ENCODE measurements around the gene DUSP16.

The DUSP16 gene

GRCh38 chr12:12447837-12448236 is 114.8 kb downstream of the DUSP16 start:
- Histone ChIP-seq H3K9me3 (ENCODE audit: control insufficient read depth, low read length) (no peaks in the 10 kb centered on the region), H3K36me3 (ENCODE audit: control insufficient read depth, insufficient read depth, low read length) (no peaks in the 10 kb centered on the region), H3K9ac (ENCODE audit: low read length) (no peak overlapping the region), H3K27me3 (ENCODE audit: control insufficient read depth, insufficient read depth, low read length) (no peaks in the 10 kb centered on the region), H3K4me1 (ENCODE audit: control insufficient read depth, insufficient read depth, low read length) (peaks cover 31% of the 10 kb centered on the region), H3K4me3 (ENCODE audit: low read length) (no peak overlapping the region)

GRCh38 chr12:12447236-12447635 is 115.4 kb downstream of the DUSP16 start:
- no peak overlapping the region for H3K9ac ChIP-seq (ENCODE audit: low read length)
- H3K4me1 ChIP-seq (ENCODE audit: control insufficient read depth, insufficient read depth, low read length): peaks cover 37% of the 10 kb centered on the region
- H3K36me3 ChIP-seq (ENCODE audit: control insufficient read depth, insufficient read depth, low read length): no peaks in the 10 kb centered on the region
- no peaks in the 10 kb centered on the region for H3K9me3 ChIP-seq (ENCODE audit: control insufficient read depth, low read length)
- no peak overlapping the region for H3K4me3 ChIP-seq (ENCODE audit: low read length)
- no peaks in the 10 kb centered on the region for H3K27me3 ChIP-seq (ENCODE audit: control insufficient read depth, insufficient read depth, low read length)

- H3K4me3 ChIP-seq (ENCODE audit: low read length): no peak overlapping the region
These were observed 115.9 kb downstream of the DUSP16 start for GRCh38 chr12:12446786-12447185.

GRCh38 chr12:12445882-12446181 is 116.8 kb downstream of the DUSP16 start:
- H3K9ac ChIP-seq (ENCODE audit: low read length): no peak overlapping the region
- H3K4me3 ChIP-seq (ENCODE audit: low read length): no peak overlapping the region
- no peaks in the 10 kb centered on the region for H3K36me3 ChIP-seq (ENCODE audit: control insufficient read depth, insufficient read depth, low read length)
- H3K9me3 ChIP-seq (ENCODE audit: control insufficient read depth, low read length): no peaks in the 10 kb centered on the region
- peaks cover 50% of the 10 kb centered on the region for H3K4me1 ChIP-seq (ENCODE audit: control insufficient read depth, insufficient read depth, low read length)
- H3K27me3 ChIP-seq (ENCODE audit: control insufficient read depth, insufficient read depth, low read length): no peaks in the 10 kb centered on the region

More at GRCh38 chr12:12446786-12447185, 115.9 kb downstream of the DUSP16 start:
- Histone ChIP-seq H3K9ac (ENCODE audit: low read length) (no peak overlapping the region), H3K4me1 (ENCODE audit: control insufficient read depth, insufficient read depth, low read length) (peaks cover 41% of the 10 kb centered on the region), H3K27me3 (ENCODE audit: control insufficient read depth, insufficient read depth, low read length) (no peaks in the 10 kb centered on the region), H3K9me3 (ENCODE audit: control insufficient read depth, low read length) (no peaks in the 10 kb centered on the region), H3K36me3 (ENCODE audit: control insufficient read depth, insufficient read depth, low read length) (no peaks in the 10 kb centered on the region)

DNA sequence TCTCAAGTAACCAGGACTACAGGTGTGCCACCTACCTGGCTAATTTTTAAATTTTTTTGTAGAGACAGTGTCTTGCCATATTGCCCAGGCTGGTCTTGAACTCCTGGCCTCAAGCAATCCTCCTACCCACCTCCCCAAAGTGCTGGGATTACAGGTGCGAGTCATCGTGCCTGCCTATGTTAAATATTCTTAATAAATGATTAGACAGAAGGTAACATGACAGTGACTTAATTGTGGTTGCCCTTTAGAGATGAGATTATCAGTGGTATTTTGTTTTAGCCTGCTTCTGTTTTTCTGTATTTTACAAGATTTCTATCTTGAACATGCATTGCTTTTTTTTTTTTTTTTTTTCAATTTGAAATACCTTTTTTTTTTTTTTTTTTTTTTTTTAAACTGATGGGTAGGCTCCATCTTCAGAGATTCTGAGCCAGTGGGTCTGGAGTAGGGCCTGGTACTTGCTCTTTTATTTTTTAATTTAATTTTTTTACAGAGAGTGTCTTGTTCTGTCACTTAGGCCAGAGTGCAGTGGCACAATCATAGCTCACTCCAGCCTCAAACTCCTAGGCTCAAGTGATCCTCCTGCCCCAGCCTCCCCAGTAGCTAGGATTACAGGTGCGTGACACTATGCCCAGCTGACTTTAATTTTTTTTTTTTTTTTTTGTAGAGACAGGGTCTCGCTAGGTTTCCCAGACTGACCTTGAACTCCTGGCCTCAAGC is 117.3 kb downstream of the DUSP16 start:
- Histone ChIP-seq H3K9me3 (ENCODE audit: control insufficient read depth, low read length) (no peaks in the 10 kb centered on the region), H3K27me3 (ENCODE audit: control insufficient read depth, insufficient read depth, low read length) (no peaks in the 10 kb centered on the region), H3K4me3 (ENCODE audit: low read length) (no peak overlapping the region), H3K4me1 (ENCODE audit: control insufficient read depth, insufficient read depth, low read length) (peaks cover 48% of the 10 kb centered on the region), H3K36me3 (ENCODE audit: control insufficient read depth, insufficient read depth, low read length) (no peaks in the 10 kb centered on the region), H3K9ac (ENCODE audit: low read length) (no peak overlapping the region)

GRCh38 chr12:12443431-12443878 is 119.2 kb downstream of the DUSP16 start:
- Histone ChIP-seq H3K9ac (ENCODE audit: low read length) (no peak overlapping the region), H3K4me1 (ENCODE audit: control insufficient read depth, insufficient read depth, low read length) (peaks cover 46% of the 10 kb centered on the region), H3K27me3 (ENCODE audit: control insufficient read depth, insufficient read depth, low read length) (no peaks in the 10 kb centered on the region), H3K36me3 (ENCODE audit: control insufficient read depth, insufficient read depth, low read length) (no peaks in the 10 kb centered on the region), H3K4me3 (ENCODE audit: low read length) (no peak overlapping the region), H3K9me3 (ENCODE audit: control insufficient read depth, low read length) (no peaks in the 10 kb centered on the region)

DNA sequence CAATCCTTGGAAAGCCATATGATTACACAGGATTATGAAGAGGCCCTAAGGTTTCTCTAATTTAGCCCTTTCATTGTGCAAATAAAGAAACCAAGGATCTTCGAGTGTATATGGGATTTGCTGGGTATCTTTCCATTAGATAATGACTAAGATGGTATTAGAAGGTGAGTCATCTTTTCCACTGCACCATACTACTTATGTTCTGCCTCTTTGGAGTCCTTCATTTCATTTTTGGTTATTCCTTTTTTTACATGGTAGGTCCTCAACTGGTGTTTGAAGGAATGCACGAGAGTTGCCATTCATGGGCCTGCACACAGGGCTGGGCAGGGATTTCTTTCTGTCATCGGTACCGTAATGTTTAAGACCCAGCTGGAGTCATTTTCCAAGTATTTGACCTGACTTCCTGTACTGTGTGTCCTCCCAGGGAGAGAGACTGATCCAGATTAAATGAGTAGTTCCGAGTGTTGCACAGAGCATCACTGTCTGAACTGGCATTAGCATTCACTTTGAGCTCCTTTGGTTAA is 120.1 kb downstream of the DUSP16 start:
- Histone ChIP-seq H3K9ac (ENCODE audit: low read length) (no peak overlapping the region), H3K27me3 (ENCODE audit: control insufficient read depth, insufficient read depth, low read length) (no peaks in the 10 kb centered on the region), H3K9me3 (ENCODE audit: control insufficient read depth, low read length) (no peaks in the 10 kb centered on the region), H3K4me1 (ENCODE audit: control insufficient read depth, insufficient read depth, low read length) (peaks cover 46% of the 10 kb centered on the region), H3K36me3 (ENCODE audit: control insufficient read depth, insufficient read depth, low read length) (no peaks in the 10 kb centered on the region), H3K4me3 (ENCODE audit: low read length) (no peak overlapping the region)

DNA sequence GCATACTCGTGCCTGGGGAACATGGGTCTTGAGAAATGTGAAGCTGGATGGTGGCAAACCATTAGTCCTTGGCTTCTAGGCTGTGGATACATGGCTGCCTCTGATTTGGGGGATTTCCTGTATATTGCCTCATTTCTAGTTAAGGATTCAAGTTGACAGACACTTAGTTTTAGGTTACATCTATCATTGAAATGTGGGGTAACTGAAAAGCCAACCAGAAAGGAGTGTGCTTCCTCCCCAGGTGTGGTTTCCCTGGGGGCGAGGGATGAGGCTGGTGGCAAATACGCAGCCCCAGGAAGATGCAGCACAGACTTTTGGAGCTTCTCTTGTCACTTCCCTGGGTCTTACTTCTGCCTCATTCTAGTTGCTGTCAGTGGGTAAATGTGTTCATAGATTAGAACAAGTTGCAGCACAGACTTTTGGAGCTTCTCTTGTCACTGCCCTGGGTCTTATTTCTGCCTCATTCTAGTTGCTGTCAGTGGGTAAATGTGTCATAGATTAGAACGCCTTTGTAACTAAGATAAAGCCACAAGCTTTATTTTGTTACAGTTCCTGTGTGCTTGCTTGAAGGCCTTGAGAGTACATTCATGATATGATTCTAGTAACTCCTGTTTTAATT is 120.7 kb downstream of the DUSP16 start:
- no peaks in the 10 kb centered on the region for H3K27me3 ChIP-seq (ENCODE audit: control insufficient read depth, insufficient read depth, low read length)
- no peaks in the 10 kb centered on the region for H3K36me3 ChIP-seq (ENCODE audit: control insufficient read depth, insufficient read depth, low read length)
- H3K9me3 ChIP-seq (ENCODE audit: control insufficient read depth, low read length): no peaks in the 10 kb centered on the region
- no peak overlapping the region for H3K9ac ChIP-seq (ENCODE audit: low read length)
- H3K4me3 ChIP-seq (ENCODE audit: low read length): no peak overlapping the region
- peaks cover 46% of the 10 kb centered on the region for H3K4me1 ChIP-seq (ENCODE audit: control insufficient read depth, insufficient read depth, low read length)

DNA sequence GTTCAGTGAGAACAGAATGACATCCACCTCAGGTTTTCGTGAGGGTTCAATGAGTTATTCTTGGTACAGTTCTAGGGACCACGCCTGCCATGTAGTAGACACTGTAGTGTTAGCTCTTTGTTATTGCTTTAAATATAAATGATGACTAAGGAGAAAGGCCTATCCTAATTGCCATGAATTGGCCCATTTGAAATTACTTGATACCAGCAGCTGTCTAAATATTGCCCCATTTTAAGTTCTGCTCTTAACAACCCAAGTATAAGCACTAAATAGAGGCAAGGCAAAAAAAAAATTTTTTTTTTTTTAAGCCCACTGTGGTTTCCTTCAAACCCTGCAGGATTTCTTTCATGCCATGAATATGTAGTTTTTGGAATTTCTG is 121.2 kb downstream of the DUSP16 start:
- Histone ChIP-seq H3K9ac (ENCODE audit: low read length) (no peak overlapping the region), H3K27me3 (ENCODE audit: control insufficient read depth, insufficient read depth, low read length) (no peaks in the 10 kb centered on the region), H3K4me1 (ENCODE audit: control insufficient read depth, insufficient read depth, low read length) (peaks cover 46% of the 10 kb centered on the region), H3K36me3 (ENCODE audit: control insufficient read depth, insufficient read depth, low read length) (no peaks in the 10 kb centered on the region), H3K4me3 (ENCODE audit: low read length) (no peak overlapping the region), H3K9me3 (ENCODE audit: control insufficient read depth, low read length) (no peaks in the 10 kb centered on the region)

DNA sequence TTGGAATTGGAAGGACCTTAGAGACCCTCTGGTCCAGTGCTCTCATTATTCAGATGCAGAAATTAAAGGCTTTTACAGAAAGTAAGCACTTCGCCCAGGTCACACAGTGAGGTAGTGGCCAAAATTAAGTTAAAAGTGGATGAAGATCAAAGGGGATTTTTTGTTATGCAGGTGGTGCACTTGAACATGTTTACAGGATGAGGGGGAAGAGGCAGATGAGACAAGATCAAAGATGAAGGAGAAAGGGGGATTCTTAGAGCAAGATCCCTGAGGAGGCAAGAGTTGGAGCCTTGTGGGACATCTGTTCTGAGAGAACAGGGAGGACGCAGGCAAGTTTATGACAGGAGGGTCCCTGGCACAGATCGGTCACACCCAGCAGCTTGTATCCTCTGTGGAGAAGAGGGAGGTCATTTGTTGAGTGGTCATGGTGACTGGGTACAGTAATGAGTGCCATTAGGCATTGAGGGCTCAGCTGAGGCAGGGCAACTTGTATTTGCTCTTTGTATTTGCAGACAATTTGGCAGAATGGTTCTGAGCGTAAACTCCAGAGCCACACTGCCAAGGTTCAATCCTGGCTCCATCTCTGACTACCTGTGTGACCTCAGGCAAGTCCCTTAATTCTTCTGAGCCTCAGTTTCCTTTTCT is 121.8 kb downstream of the DUSP16 start:
- no peaks in the 10 kb centered on the region for H3K9me3 ChIP-seq (ENCODE audit: control insufficient read depth, low read length)
- H3K27me3 ChIP-seq (ENCODE audit: control insufficient read depth, insufficient read depth, low read length): no peaks in the 10 kb centered on the region
- no peak overlapping the region for H3K4me3 ChIP-seq (ENCODE audit: low read length)
- no peaks in the 10 kb centered on the region for H3K36me3 ChIP-seq (ENCODE audit: control insufficient read depth, insufficient read depth, low read length)
- H3K9ac ChIP-seq (ENCODE audit: low read length): no peak overlapping the region
- peaks cover 46% of the 10 kb centered on the region for H3K4me1 ChIP-seq (ENCODE audit: control insufficient read depth, insufficient read depth, low read length)

DNA sequence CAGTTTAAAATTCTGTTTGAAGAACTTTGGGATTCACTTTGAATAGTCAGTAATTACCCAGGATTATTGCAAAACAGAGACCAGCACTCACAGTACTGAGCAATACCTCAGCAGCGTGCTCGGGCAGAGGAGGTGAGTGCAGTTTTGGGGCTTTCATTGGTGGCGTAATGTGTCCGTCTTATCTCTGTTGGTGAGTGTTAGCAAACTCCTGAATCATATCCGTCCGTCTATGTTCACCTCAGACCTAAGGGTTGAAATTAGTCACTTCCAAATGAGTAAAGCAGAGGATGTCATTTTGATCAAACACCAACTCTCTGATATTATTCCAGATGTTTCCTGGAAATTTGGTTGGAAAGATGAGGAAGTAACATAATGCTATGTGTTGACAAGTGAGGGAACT is 123.0 kb downstream of the DUSP16 start:
- H3K27me3 ChIP-seq (ENCODE audit: control insufficient read depth, insufficient read depth, low read length): no peaks in the 10 kb centered on the region
- H3K4me1 ChIP-seq (ENCODE audit: control insufficient read depth, insufficient read depth, low read length): peaks cover 46% of the 10 kb centered on the region
- no peak overlapping the region for H3K9ac ChIP-seq (ENCODE audit: low read length)
- no peaks in the 10 kb centered on the region for H3K36me3 ChIP-seq (ENCODE audit: control insufficient read depth, insufficient read depth, low read length)
- no peaks in the 10 kb centered on the region for H3K9me3 ChIP-seq (ENCODE audit: control insufficient read depth, low read length)
- no peak overlapping the region for H3K4me3 ChIP-seq (ENCODE audit: low read length)

GRCh38 chr12:12436831-12437345 is 125.8 kb downstream of the DUSP16 start:
- no peak overlapping the region for H3K4me3 ChIP-seq (ENCODE audit: low read length)

More at GRCh38 chr12:12436831-12437345, 125.8 kb downstream of the DUSP16 start:
- Histone ChIP-seq H3K36me3 (ENCODE audit: control insufficient read depth, insufficient read depth, low read length) (no peaks in the 10 kb centered on the region), H3K9me3 (ENCODE audit: control insufficient read depth, low read length) (no peaks in the 10 kb centered on the region), H3K4me1 (ENCODE audit: control insufficient read depth, insufficient read depth, low read length) (peaks cover 31% of the 10 kb centered on the region), H3K27me3 (ENCODE audit: control insufficient read depth, insufficient read depth, low read length) (no peaks in the 10 kb centered on the region), H3K9ac (ENCODE audit: low read length) (no peak overlapping the region)

All from mucosa of stomach (tissue), 1 donor.